BE2C (cell line): ENCODE results near the gene KCNH4. TPM values are rescaled to one million over a fixed set of nuclear protein-coding genes. Genes with fewer than 3 reads are reported as not detected.
A peak's percentile ranks its signal among the peaks of the same experiment; 100 is the strongest.

Experiments used
- DNase-seq: peaks from one replicate; pipeline ENCODE4 v3.0.0-alpha.2; 2020
- H3K27me3 ChIP-seq: fragments of 250-450 bp; sonication (Bioruptor Pico); 2 replicates; pipeline ENCODE4 v1.5.1; 2020; ENCODE audit warnings: mild to moderate bottlenecking
- H3K36me3 ChIP-seq: fragments of 250-450 bp; sonication (Bioruptor Pico); 2 replicates; pipeline ENCODE4 v1.5.1; 2020; ENCODE audit warnings: mild to moderate bottlenecking
- H3K4me1 ChIP-seq: fragments of 250-450 bp; sonication (Bioruptor Pico); 2 replicates; pipeline ENCODE4 v1.5.1; 2020
- H3K4me3 ChIP-seq: 2 replicates; pipeline ENCODE4 v1.5.1; 2011; ENCODE audit warnings: low read depth, low read length
- H3K9me3 ChIP-seq: fragments of 250-450 bp; sonication (Bioruptor Pico); 2 replicates; pipeline ENCODE4 v1.5.1; 2020
- polyA plus RNA-seq: library from polyadenylated mRNA; unstranded; fragments of >200 nt; gene quantifications from one replicate; pipeline ENCODE4 v1.2.1, GENCODE V29; 2012; ENCODE audit warnings: low read depth, missing spikeins; ENCODE audit not compliant: insufficient read length, insufficient read depth
- TF ChIP-seq, protein P1 (sequence below): IDR thresholded peaks from 2 replicates; pipeline ENCODE4 v1.5.1; 2012; ENCODE audit warnings: mild to moderate bottlenecking, low read depth, low read length

Gene KCNH4
- 24.3 TPM for polyA plus RNA-seq

DNA sequence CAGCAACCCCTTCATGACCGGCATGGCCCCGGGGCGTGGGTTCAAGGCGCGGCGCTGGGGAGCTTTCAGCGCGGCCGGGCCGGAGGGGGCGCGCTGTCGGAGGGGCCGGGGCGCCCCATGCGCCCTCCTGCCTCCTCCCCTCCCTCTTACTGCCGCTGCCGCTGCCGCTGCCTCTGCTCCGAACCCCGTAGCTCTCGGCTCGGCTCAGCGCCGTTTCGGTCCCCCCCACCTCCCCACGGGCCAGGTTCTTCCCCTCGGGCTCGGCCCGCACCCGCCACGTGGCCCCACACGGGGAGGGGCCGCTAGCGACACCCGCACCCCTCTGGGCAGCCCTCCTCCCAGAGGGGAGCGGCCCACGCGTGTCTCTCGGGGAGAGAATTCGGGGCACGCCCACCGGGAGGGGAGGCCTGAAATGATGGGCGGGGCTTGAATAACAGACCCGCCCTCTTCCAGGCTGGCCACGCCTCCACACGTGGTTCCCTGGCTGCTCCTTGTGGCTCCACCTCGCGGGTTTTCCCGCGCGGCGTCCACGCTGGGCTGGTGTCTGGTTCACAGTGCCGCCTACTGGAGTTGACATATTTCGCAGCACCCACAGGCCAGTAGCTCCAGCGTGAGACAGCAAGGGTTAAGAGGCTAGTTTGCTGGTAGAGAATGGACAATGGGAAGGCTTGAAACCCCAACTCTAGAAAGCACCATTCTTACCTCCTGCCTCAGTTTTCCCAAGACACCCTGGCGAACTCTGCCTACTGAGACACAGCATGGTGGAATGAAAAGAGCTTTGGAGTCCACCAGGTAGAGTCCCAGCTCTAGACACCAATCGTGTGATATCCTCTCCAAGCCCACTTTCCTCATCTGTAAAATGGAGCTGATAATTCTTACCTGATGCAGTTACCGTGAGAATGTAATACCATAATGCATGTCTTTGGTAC is at the start of gene KCNH4:
Gene KCNH4, minus strand, starts transcription at position 221 of the 929 bp plus-strand sequence. Its CDS starts 197 bp downstream, at position 24.
- Histone ChIP-seq H3K27me3 (no peaks in the 10 kb centered on the region), H3K4me3 (peak within 1 kb of the TSS; percentile 79), H3K4me1 (no peaks in the 10 kb centered on the region), H3K9me3 (no peaks in the 10 kb centered on the region), H3K36me3 (no peaks in the 10 kb centered on the region; the same call in 1 of the 2 replicates)
- TF ChIP-seq, protein P1, sequence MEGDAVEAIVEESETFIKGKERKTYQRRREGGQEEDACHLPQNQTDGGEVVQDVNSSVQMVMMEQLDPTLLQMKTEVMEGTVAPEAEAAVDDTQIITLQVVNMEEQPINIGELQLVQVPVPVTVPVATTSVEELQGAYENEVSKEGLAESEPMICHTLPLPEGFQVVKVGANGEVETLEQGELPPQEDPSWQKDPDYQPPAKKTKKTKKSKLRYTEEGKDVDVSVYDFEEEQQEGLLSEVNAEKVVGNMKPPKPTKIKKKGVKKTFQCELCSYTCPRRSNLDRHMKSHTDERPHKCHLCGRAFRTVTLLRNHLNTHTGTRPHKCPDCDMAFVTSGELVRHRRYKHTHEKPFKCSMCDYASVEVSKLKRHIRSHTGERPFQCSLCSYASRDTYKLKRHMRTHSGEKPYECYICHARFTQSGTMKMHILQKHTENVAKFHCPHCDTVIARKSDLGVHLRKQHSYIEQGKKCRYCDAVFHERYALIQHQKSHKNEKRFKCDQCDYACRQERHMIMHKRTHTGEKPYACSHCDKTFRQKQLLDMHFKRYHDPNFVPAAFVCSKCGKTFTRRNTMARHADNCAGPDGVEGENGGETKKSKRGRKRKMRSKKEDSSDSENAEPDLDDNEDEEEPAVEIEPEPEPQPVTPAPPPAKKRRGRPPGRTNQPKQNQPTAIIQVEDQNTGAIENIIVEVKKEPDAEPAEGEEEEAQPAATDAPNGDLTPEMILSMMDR = peak; percentile 88
- DNase-seq = peak; percentile 97

DNA sequence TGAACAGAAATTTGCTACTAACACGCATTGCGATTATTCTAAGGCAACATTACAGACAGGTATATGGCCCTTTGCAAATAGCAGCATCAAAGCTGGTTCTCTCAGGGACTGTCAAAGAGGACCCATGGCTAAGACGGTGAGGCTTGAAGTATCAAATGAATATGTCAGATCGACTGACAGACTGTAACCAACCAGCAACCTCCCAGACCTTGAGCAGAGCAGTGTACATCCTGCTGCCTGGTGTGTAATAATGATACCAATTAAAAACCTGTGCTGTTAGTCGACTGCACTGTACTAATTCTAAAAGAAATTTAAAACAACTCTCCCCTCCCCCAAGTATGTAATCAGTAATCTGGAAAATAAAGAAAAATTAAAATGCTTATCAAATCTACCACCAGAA is 49.3 kb upstream of the KCNH4 start:
- H3K9me3 ChIP-seq = no peaks in the 10 kb centered on the region
- no peak overlapping the region for H3K4me3 ChIP-seq
- no peaks in the 10 kb centered on the region; the same call in 1 of the 2 replicates for H3K4me1 ChIP-seq
- TF ChIP-seq, protein P1 = no peak
- no peak for DNase-seq
- H3K27me3 ChIP-seq = no peaks in the 10 kb centered on the region
- no peaks in the 10 kb centered on the region; the same call in 1 of the 2 replicates for H3K36me3 ChIP-seq

DNA sequence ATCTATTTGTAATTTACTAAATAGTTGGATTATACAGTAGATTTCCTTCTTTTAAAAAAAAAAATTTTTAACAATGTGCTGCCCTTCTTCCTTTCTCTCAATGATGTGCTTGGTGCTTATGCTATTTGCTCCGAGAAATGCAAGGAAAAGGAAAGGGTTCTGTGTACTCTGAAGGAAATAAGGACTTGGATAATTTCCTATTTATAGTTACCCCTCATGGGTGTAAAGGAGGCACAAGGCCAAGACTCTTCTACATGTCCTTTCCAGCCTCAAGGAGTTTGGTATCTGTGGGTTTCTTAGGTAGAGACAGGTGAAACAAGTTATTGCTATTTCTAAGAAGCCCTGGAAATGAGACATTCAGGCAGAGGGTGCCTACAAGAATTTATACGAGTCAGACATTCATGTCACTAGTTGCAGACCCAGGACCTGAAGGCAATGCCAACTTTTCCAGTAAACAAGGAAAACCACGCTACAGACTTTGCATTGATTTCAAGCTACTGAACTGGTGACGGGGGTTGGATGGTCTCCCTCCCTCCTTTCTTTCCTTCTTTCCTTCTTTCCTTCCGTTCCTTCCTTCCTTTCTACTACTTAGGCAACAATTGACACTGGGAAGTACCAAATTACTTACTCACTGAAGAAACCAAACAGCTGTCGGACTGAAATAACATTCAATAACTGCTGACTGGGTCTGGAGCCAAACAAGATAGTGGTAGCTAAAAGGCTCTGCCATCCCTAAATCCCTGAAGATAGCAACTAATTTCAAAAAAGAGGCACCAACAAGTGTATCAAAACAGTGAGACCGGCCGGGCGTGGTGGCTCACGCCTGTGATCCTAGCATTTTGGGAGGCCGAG is 47.1 kb upstream of the KCNH4 start:
- Histone ChIP-seq H3K9me3 (no peaks in the 10 kb centered on the region), H3K36me3 (peaks cover 7% of the 10 kb centered on the region), H3K27me3 (no peaks in the 10 kb centered on the region), H3K4me3 (no peak overlapping the region), H3K4me1 (no peaks in the 10 kb centered on the region; the same call in 1 of the 2 replicates)
- no peak for DNase-seq
- TF ChIP-seq, protein P1 = no peak

DNA sequence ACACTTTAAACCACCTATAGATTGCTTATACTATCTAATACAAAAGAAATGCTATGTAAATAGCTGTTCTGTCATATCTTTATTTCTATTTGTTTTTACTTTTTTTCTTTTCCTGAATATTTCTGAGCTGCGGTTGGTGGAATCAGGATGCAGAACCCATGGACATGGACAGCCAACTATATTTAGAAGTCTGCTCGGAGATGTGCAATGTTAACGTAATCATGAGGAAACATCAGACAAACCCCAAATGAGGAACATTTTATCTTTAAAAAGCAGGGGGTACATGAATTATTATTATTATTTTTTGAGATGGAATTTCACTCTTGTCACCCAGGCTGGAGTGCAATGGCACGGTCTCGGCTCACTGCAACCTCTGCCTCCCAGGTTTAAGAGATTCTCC is 44.7 kb upstream of the KCNH4 start:
- Histone ChIP-seq H3K4me3 (no peak overlapping the region), H3K36me3 (peaks cover 19% of the 10 kb centered on the region), H3K27me3 (no peaks in the 10 kb centered on the region), H3K4me1 (no peaks in the 10 kb centered on the region; the same call in 1 of the 2 replicates), H3K9me3 (no peaks in the 10 kb centered on the region)
- DNase-seq = no peak
- TF ChIP-seq, protein P1 = no peak

DNA sequence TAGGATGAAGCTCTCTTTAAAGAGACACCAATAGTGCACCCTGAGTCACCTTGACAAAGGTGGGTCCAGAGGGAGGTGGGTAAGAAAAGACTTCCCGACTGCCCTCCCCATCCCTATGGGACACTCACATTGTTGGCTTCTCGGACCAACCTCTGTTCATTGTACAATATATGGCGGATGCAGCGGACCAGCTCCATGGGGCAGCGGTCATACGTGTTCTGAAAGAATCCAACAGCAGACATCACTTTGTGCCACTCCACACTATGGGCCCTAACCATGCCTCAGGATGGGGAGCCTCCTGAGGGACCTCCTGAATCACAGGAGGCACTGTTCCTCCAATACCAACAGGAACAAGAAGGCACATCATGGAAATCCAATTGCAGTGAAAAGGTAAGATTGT is 43.7 kb upstream of the KCNH4 start:
- H3K4me1 ChIP-seq = no peaks in the 10 kb centered on the region; the same call in 1 of the 2 replicates
- no peaks in the 10 kb centered on the region for H3K9me3 ChIP-seq
- peaks cover 19% of the 10 kb centered on the region for H3K36me3 ChIP-seq
- no peak overlapping the region for H3K4me3 ChIP-seq
- no peaks in the 10 kb centered on the region for H3K27me3 ChIP-seq
- TF ChIP-seq, protein P1 = no peak
- no peak for DNase-seq
